Uterus (tissue), 4 donors: ENCODE data around the gene ERFL. TPM values are rescaled to one million over a fixed set of nuclear protein-coding genes. Genes with fewer than 3 reads are reported as not detected.

Experiments
- DNase-seq, 2 donors: peaks; one replicate each; pipeline ENCODE4 v3.0.0-alpha.2; 2019 to 2020
- H3K27ac ChIP-seq, 2 donors: fragments of 200-600 bp; sonication (generic); 1 replicate in 1 of 2; 2 replicates in 1 of 2; pipeline ENCODE4 v1.5.1; 2016 to 2018
- H3K27me3 ChIP-seq, 2 donors: fragments of 200-600 bp; sonication (generic); one replicate each; pipeline ENCODE4 v1.5.1; 2018 to 2019; ENCODE audit warnings: control low read depth in 1 of 2
- H3K36me3 ChIP-seq, 2 donors: fragments of 200-600 bp; sonication (generic); one replicate each; pipeline ENCODE4 v1.5.1; 2019; ENCODE audit warnings: control low read depth in 1 of 2
- H3K4me1 ChIP-seq, 2 donors: fragments of 200-600 bp; sonication (generic); one replicate each; pipeline ENCODE4 v1.5.1; 2018 to 2019; ENCODE audit warnings: control low read depth in 1 of 2
- H3K4me3 ChIP-seq, 2 donors: fragments of 200-600 bp; sonication (generic); 1 replicate in 1 of 2; 2 replicates in 1 of 2; pipeline ENCODE4 v1.5.1; 2018 to 2019; ENCODE audit warnings: mild to moderate bottlenecking in 1 of 2
- H3K9me3 ChIP-seq, 2 donors: fragments of 200-600 bp; sonication (generic); one replicate each; pipeline ENCODE4 v1.5.1; 2019; ENCODE audit warnings: control low read depth in 1 of 2
- POLR2A ChIP-seq, 2 donors: fragments of 450-650 bp; IDR thresholded peaks; one replicate each; pipeline ENCODE4 v1.6.1; 2016; ENCODE audit warnings: antibody characterized with exemption in 2 of 2, mild to moderate bottlenecking in 1 of 2, moderate library complexity in 1 of 2
- intact Hi-C: fragments of 100-400 bp; cut with DNase I; formaldehyde crosslinking; loops from one replicate; pipeline ENCODE4 v1.15.1; 2023; ENCODE audit warnings: low total_unique reads
- total RNA-seq, 4 donors: library from RNA; depleted of rRNA in 3 of 4; stranded (reverse); fragments of >200 nt in 3 of 4; gene quantifications; one replicate each; pipeline versions ENCODE4 v1.1.0 to v1.2.4, GENCODE V29; 2014 to 2023
- TF ChIP-seq, protein P1 (sequence below), 4 experiments: fragments of 200-600 bp in 2 of 4; fragments of 450-650 bp in 2 of 4; sonication (generic) in 2 of 4; IDR thresholded peaks; one replicate each; pipeline ENCODE4 v1.5.1; 2016 to 2019; ENCODE audit warnings: antibody characterized with exemption in 4 of 4, mild to moderate bottlenecking in 2 of 4, moderate library complexity in 1 of 4
- donor health status: DM: yes; HTN: yes; CAD: no.

ERFL gene
- total RNA-seq, 4 donors from 2014 or later: 1.7 TPM; not detected in 3

DNA sequence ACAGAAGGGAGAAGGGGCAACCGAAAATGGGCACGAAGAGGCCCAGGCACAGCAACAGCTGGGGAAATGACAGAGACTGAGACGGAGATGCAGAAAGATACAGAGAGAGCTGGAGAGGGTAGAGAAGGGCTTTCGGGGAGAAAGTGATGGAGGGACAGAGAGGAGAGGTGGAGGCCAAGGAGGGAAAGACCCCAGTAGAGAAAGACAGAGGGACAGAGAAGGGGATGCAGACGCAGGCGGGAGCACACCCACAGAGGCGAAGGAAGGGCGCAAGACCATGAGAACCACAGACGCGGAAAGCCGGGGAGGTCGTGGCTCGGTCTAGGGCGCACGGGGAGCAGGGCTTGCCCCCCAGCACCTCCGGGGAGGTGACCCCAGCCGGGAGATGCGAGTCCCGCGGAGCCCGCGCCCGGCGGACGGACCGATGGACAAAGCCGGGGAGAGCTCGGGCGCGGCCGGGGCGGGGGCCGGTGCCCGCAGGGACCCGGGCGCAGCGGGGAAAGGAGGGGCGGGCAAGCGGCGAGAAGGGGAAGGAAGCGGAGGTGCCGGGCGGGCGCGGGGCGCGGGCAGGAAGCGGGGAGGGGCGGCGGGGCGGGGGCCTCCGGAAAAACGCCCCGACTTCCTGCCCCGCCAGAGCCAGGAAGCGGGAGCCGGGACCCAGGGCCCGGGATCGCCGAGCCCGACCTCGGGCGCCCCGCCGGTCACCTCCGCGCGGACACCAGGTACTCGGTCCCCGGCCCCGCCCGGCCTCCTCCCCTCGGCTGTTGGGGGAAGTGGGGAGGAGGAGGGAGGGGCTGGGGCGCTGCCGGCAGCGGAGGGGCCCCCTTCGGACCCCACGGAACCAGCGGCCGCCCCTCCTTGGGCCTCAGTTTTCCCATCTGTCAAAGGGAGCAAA is 45.4 kb downstream of the ERFL start, which contains the start of gene ARHGEF1:
Gene ARHGEF1, plus strand, starts transcription at position 617 of the 895 bp plus-strand sequence. CDS start 4,899 bp downstream, outside the sequence.
- no peaks in the 10 kb centered on the region for H3K9me3 ChIP-seq
- peak within 1 kb of the TSS; percentile 67 to 86 for H3K4me3 ChIP-seq
- H3K27ac ChIP-seq: peak within 1 kb of the TSS; percentile 77 to 81
- no peaks in the 10 kb centered on the region for H3K36me3 ChIP-seq
- TF ChIP-seq, protein P1, sequence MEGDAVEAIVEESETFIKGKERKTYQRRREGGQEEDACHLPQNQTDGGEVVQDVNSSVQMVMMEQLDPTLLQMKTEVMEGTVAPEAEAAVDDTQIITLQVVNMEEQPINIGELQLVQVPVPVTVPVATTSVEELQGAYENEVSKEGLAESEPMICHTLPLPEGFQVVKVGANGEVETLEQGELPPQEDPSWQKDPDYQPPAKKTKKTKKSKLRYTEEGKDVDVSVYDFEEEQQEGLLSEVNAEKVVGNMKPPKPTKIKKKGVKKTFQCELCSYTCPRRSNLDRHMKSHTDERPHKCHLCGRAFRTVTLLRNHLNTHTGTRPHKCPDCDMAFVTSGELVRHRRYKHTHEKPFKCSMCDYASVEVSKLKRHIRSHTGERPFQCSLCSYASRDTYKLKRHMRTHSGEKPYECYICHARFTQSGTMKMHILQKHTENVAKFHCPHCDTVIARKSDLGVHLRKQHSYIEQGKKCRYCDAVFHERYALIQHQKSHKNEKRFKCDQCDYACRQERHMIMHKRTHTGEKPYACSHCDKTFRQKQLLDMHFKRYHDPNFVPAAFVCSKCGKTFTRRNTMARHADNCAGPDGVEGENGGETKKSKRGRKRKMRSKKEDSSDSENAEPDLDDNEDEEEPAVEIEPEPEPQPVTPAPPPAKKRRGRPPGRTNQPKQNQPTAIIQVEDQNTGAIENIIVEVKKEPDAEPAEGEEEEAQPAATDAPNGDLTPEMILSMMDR (IDR thresholded peaks at IDR 0.05): peak in 1 of 4 experiments; percentile 3
- peak in 1 of 2 donors; percentile 35 for TF ChIP-seq POLR2A (IDR thresholded peaks at IDR 0.05)
- H3K27me3 ChIP-seq: no peaks in the 10 kb centered on the region
- H3K4me1 ChIP-seq: peaks cover 0 to 7% of the 10 kb centered on the region in 2 donors
- intact Hi-C loops: no loop called here
- DNase-seq: peak; percentile 35 to 51

DNA sequence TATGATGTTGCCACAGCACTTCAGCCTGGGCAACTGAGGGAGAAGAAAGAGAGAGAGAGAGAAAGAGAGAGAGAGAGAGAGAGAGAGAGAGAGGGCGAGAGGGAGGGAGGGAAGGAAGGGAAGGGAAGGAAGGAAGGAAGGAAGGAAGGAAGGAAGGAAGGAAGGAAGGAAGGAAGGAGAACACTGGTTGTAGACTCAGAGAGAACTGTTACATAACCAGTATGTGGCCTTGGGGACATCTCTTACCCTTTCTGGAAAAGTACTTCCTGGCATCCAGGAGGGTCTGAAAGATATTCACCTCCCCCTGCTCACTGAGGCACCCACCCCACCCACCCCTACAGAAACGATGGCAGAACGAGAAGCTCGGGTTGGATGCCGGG is 47.9 kb downstream of the ERFL start:
- no peaks in the 10 kb centered on the region for H3K9me3 ChIP-seq
- H3K27ac ChIP-seq: no peak overlapping the region
- no peak for TF ChIP-seq POLR2A (IDR thresholded peaks at IDR 0.05)
- TF ChIP-seq, protein P1 (IDR thresholded peaks at IDR 0.05): no peak
- no peaks in the 10 kb centered on the region for H3K36me3 ChIP-seq
- no peak overlapping the region for H3K4me3 ChIP-seq
- no peaks in the 10 kb centered on the region for H3K27me3 ChIP-seq
- intact Hi-C loops: no loop called here
- H3K4me1 ChIP-seq: peaks cover 0 to 7% of the 10 kb centered on the region in 2 donors
- DNase-seq: no peak

DNA sequence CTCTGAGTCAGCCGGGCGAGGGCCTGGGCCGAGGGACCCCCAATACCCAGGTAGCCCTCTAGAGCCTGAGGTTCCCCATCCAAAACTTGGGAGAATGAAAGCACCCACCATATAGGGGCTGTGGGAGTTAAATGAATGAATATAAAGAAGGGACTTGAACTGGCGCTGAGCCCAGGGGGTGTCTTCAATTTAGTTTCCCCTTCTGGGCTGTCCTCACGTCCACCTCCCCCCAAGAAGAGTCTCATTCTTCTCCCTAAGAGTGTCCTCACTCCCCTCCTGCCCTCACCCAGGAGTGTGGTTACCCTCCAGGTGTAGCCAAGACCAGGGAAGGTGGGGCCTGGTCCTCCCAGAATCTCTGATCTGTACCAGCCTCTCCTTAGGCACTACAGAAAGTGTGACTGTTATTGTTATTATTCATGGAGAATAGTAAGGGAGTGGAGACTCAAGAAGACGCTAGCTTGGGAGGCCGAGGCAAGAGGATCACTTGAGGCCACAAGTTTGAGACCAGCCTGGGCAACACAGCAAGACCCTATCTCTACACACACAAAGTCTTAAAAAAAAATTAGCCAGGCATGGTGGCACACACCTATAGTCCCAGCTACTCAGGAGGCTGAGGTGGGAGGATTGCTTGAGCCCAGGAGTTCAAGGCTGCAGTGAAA is 48.5 kb downstream of the ERFL start:
- TF ChIP-seq, protein P1 (IDR thresholded peaks at IDR 0.05): no peak
- no peak for TF ChIP-seq POLR2A (IDR thresholded peaks at IDR 0.05)
- Histone ChIP-seq H3K27me3 (no peaks in the 10 kb centered on the region), H3K9me3 (no peaks in the 10 kb centered on the region), H3K36me3 (no peaks in the 10 kb centered on the region), H3K4me1 (peaks cover 0 to 2% of the 10 kb centered on the region in 2 donors), H3K4me3 (no peak overlapping the region), H3K27ac (no peak overlapping the region)
- DNase-seq: no peak
- intact Hi-C loops: no loop called here

DNA sequence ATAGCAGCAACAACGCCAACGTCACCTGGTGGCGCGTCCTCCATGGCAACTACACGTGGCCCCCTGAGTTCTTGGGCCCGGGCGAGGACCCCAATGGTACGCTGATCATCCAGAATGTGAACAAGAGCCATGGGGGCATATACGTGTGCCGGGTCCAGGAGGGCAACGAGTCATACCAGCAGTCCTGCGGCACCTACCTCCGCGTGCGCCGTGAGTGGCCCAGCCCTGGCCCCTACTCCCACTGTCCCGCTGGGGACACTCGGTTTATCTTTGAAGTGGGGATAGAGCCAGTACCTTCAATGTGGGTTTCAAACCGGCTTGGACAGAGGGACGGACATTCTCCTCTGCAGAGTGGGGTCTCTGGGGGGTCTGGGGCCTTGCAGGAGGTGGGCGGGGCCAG is 49.2 kb downstream of the ERFL start:
- H3K9me3 ChIP-seq: no peaks in the 10 kb centered on the region
- no peak for TF ChIP-seq POLR2A (IDR thresholded peaks at IDR 0.05)
- TF ChIP-seq, protein P1 (IDR thresholded peaks at IDR 0.05): no peak
- no peaks in the 10 kb centered on the region for H3K36me3 ChIP-seq
- no peaks in the 10 kb centered on the region for H3K4me1 ChIP-seq
- H3K27ac ChIP-seq: no peak overlapping the region
- H3K27me3 ChIP-seq: no peaks in the 10 kb centered on the region
- DNase-seq: no peak
- intact Hi-C loops: no loop called here
- no peak overlapping the region for H3K4me3 ChIP-seq
